HEK293 (cell line): ENCODE data around the gene L3MBTL4.
A peak's percentile ranks its signal among the peaks of the same experiment; 100 is the strongest.

Experiments
- CTCF ChIA-PET: fragments of 350-600 bp; formaldehyde crosslinking; extraction: SDS; loops from one replicate; lab custom pipeline; 2021; ENCODE audit warnings: antibody characterized with exemption; lab: Yijun Ruan, JAX
- POLR2A ChIA-PET: fragments of 300-600 bp; formaldehyde crosslinking; extraction: SDS; loops from one replicate; lab custom pipeline; 2020; ENCODE audit warnings: antibody characterized with exemption, inconsistent platforms; lab: Yijun Ruan, JAX
- H3K27ac ChIP-seq: fragments of 200-500 bp; sonication (Bioruptor generic); 2 replicates; pipeline ENCODE4 v1.5.1; 2014; ENCODE audit warnings: low read depth, low read length, control low read depth, inconsistent platforms; ENCODE audit errors: extremely low read depth
- H3K36me3 ChIP-seq, 2 experiments: fragments of 200-500 bp in 1 of 2; sonication (Bioruptor generic) in 1 of 2; 1 replicate in 1 of 2; 2 replicates in 1 of 2; pipeline ENCODE4 v1.5.1; 2014 to 2017; ENCODE audit warnings: inconsistent platforms in 2 of 2, low read length in 2 of 2; ENCODE audit not compliant: control insufficient read depth in 2 of 2, insufficient read depth in 1 of 2
- H3K4me1 ChIP-seq: fragments of 200-500 bp; sonication (Bioruptor generic); 2 replicates; pipeline ENCODE4 v1.5.1; 2014; ENCODE audit warnings: mild to moderate bottlenecking, low read length, inconsistent platforms; ENCODE audit not compliant: control insufficient read depth, insufficient read depth
- H3K4me3 ChIP-seq: 2 replicates; pipeline ENCODE4 v1.5.1; 2011; ENCODE audit warnings: low read depth, mild to moderate bottlenecking, control low read depth, low read length, moderate library complexity
- H3K9me3 ChIP-seq: fragments of 200-500 bp; sonication (Bioruptor generic); 2 replicates; pipeline ENCODE4 v1.5.1; 2014; ENCODE audit warnings: low read depth, low read length, inconsistent platforms; ENCODE audit not compliant: control insufficient read depth, insufficient read depth
- GLI4 ChIP-seq: fragments of 450-650 bp; formaldehyde crosslinking; IDR thresholded peaks from 2 replicates; pipeline ENCODE4 v1.5.1; 2016; ENCODE audit warnings: missing biosample characterization, missing genetic modification characterization
- PRDM6 ChIP-seq: fragments of 450-650 bp; formaldehyde crosslinking; IDR thresholded peaks from 2 replicates; pipeline ENCODE4 v1.5.1; 2017; ENCODE audit warnings: missing biosample characterization, missing genetic modification characterization
- SP2 ChIP-seq: fragments of 450-650 bp; formaldehyde crosslinking; IDR thresholded peaks from 2 replicates; pipeline ENCODE4 v1.5.1; 2016; ENCODE audit warnings: missing biosample characterization, missing genetic modification characterization
- ZBTB21 ChIP-seq: fragments of 450-650 bp; formaldehyde crosslinking; IDR thresholded peaks from 2 replicates; pipeline ENCODE4 v1.5.1; 2017; ENCODE audit warnings: missing biosample characterization, missing genetic modification characterization
- ZBTB49 ChIP-seq: fragments of 450-650 bp; formaldehyde crosslinking; IDR thresholded peaks from 2 replicates; pipeline ENCODE4 v1.5.1; 2016; ENCODE audit warnings: missing biosample characterization, missing genetic modification characterization, low read depth
- ZFP69B ChIP-seq: fragments of 450-650 bp; formaldehyde crosslinking; IDR thresholded peaks from 2 replicates; pipeline ENCODE4 v1.5.1; 2016; ENCODE audit warnings: missing biosample characterization, missing genetic modification characterization
- ZNF140 ChIP-seq: fragments of 450-650 bp; formaldehyde crosslinking; IDR thresholded peaks from 2 replicates; pipeline ENCODE4 v1.5.1; 2016; ENCODE audit warnings: missing biosample characterization, missing genetic modification characterization
- ZNF23 ChIP-seq: fragments of 450-650 bp; formaldehyde crosslinking; IDR thresholded peaks from 2 replicates; pipeline ENCODE4 v1.5.1; 2016; ENCODE audit warnings: missing biosample characterization, missing genetic modification characterization, borderline replicate concordance
- ZNF292 ChIP-seq: fragments of 450-650 bp; formaldehyde crosslinking; IDR thresholded peaks from 2 replicates; pipeline ENCODE4 v1.5.1; 2016; ENCODE audit warnings: low read depth, missing biosample characterization, missing genetic modification characterization, borderline replicate concordance
- ZNF426 ChIP-seq: fragments of 450-650 bp; formaldehyde crosslinking; IDR thresholded peaks from 2 replicates; pipeline ENCODE4 v1.5.1; 2017; ENCODE audit warnings: missing biosample characterization, missing genetic modification characterization, mild to moderate bottlenecking, inconsistent platforms, moderate library complexity
- ZNF473 ChIP-seq: fragments of 450-650 bp; formaldehyde crosslinking; IDR thresholded peaks from 2 replicates; pipeline ENCODE4 v1.5.1; 2017; ENCODE audit warnings: missing biosample characterization, missing genetic modification characterization
- ZNF501 ChIP-seq: fragments of 450-650 bp; formaldehyde crosslinking; IDR thresholded peaks from 2 replicates; pipeline ENCODE4 v1.5.1; 2016; ENCODE audit warnings: missing biosample characterization, missing genetic modification characterization
- ZNF513 ChIP-seq: fragments of 450-650 bp; IDR thresholded peaks from 2 replicates; pipeline ENCODE4 v1.5.1; 2018; ENCODE audit warnings: missing biosample characterization, missing genetic modification characterization
- ZNF514 ChIP-seq: fragments of 450-650 bp; formaldehyde crosslinking; IDR thresholded peaks from 2 replicates; pipeline ENCODE4 v1.5.1; 2016; ENCODE audit warnings: missing biosample characterization, missing genetic modification characterization
- ZNF677 ChIP-seq: fragments of 450-650 bp; IDR thresholded peaks from 2 replicates; pipeline ENCODE4 v1.5.0; 2018; ENCODE audit warnings: missing biosample characterization, mild to moderate bottlenecking, missing genetic modification characterization, moderate library complexity
- ZNF791 ChIP-seq: fragments of 450-650 bp; formaldehyde crosslinking; IDR thresholded peaks from 2 replicates; pipeline ENCODE4 v1.5.1; 2016; ENCODE audit warnings: missing biosample characterization, missing genetic modification characterization
- ZNF837 ChIP-seq: fragments of 450-650 bp; formaldehyde crosslinking; IDR thresholded peaks from 2 replicates; pipeline ENCODE4 v1.5.1; 2016; ENCODE audit warnings: missing biosample characterization, missing genetic modification characterization
- ZSCAN16 ChIP-seq: fragments of 450-650 bp; formaldehyde crosslinking; IDR thresholded peaks from 2 replicates; pipeline ENCODE4 v1.5.1; 2016; ENCODE audit warnings: missing biosample characterization, missing genetic modification characterization
- ZSCAN5A ChIP-seq: fragments of 450-650 bp; formaldehyde crosslinking; IDR thresholded peaks from 2 replicates; pipeline ENCODE4 v1.5.1; 2016; ENCODE audit warnings: missing biosample characterization, missing genetic modification characterization

Gene L3MBTL4

GRCh38 chr18:6254456-6254855, 160.3 kb downstream of the L3MBTL4 start:
- no peak overlapping the region for H3K27ac ChIP-seq
- TF ChIP-seq PRDM6 = peak; percentile 50
- TF ChIP-seq ZBTB49 (tag by site-specific recombination) = no peak
- TF ChIP-seq, all 188 proteins: peak for 1
- Histone ChIP-seq H3K4me3 (no peak overlapping the region), H3K9me3 (no peaks in the 10 kb centered on the region), H3K4me1 (peaks cover 16% of the 10 kb centered on the region), H3K36me3 (no peaks in the 10 kb centered on the region)
- CTCF ChIA-PET = no interaction called here
- POLR2A ChIA-PET = no interaction called here

GRCh38 chr18:6251084-6251483, 163.6 kb downstream of the L3MBTL4 start:
- TF ChIP-seq ZFP69B (tag by site-specific recombination) (no peak), ZNF837 (no peak), ZBTB21 (no peak), ZNF677 (no peak), GLI4 (tag by site-specific recombination) (no peak), ZNF23 (no peak), ZNF140 (tag by site-specific recombination) (no peak), ZNF473 (tag by site-specific recombination) (no peak), ZNF426 (tag by site-specific recombination) (no peak), ZSCAN16 (tag by site-specific recombination) (no peak), ZSCAN5A (tag by site-specific recombination) (no peak), ZNF514 (tag by site-specific recombination) (no peak), SP2 (tag by site-specific recombination) (no peak), ZNF513 (tag by site-specific recombination) (no peak), ZNF501 (tag by site-specific recombination) (no peak), ZNF791 (tag by site-specific recombination) (no peak), ZNF292 (no peak)
- POLR2A ChIA-PET = no interaction called here
- H3K36me3 ChIP-seq = no peaks in the 10 kb centered on the region; a peak in 1 of 3 replicates
- no peak overlapping the region for H3K27ac ChIP-seq
- peaks cover 16% of the 10 kb centered on the region; the same call in 1 of the 2 replicates for H3K4me1 ChIP-seq
- H3K9me3 ChIP-seq = no peaks in the 10 kb centered on the region
- CTCF ChIA-PET = interaction anchor here (0.6 to 0.7 kb wide), 2 partner anchors 27 to 372 kb away, joined by 3 read pairs; no protein-coding TSS in a partner anchor
- no peak overlapping the region for H3K4me3 ChIP-seq
